Dendritic cell treated with granulocyte-macrophage colony-stimulating factor and Interleukin-4, amounts not matched to agents 40 ng/mL and 50 ng/mL, for 4 days (primary cell): ENCODE measurements around the gene F8.

Source experiments
- H3K27ac Mint-ChIP-seq: one replicate; pipeline ENCODE4 v1.8.0; 2022; ENCODE audit warnings: mild to moderate bottlenecking, mixed read lengths
- H3K27me3 Mint-ChIP-seq: one replicate; pipeline ENCODE4 v1.8.0; 2022; ENCODE audit warnings: mild to moderate bottlenecking, mixed read lengths
- H3K36me3 Mint-ChIP-seq: one replicate; pipeline ENCODE4 v1.8.0; 2022; ENCODE audit warnings: low read depth, mixed read lengths
- H3K4me1 Mint-ChIP-seq: one replicate; pipeline ENCODE4 v1.8.0; 2022; ENCODE audit warnings: low read depth, mixed read lengths
- H3K4me3 Mint-ChIP-seq: one replicate; pipeline ENCODE4 v1.8.0; 2022; ENCODE audit warnings: mild to moderate bottlenecking, moderate library complexity, mixed read lengths
- H3K9me3 Mint-ChIP-seq: one replicate; pipeline ENCODE4 v1.8.0; 2022; ENCODE audit warnings: mixed read lengths
- intact Hi-C: fragments of 100-400 bp; cut with micrococcal nuclease; formaldehyde crosslinking; loops from one replicate; pipeline ENCODE4 v1.15.0; 2022

The F8 gene

GRCh38 chrX:155022585-155022984 is at the start of gene F8:
Gene F8 (minus strand): TSS chrX:155022723. CDS start chrX:155022552, 171 bp downstream.
- Mint-ChIP-seq H3K36me3 (no peaks in the 10 kb centered on the region), H3K9me3 (no peaks in the 10 kb centered on the region), H3K4me3 (no peak within 1 kb of the TSS), H3K4me1 (peaks cover 20% of the 10 kb centered on the region), H3K27me3 (no peaks in the 10 kb centered on the region), H3K27ac (no peak within 1 kb of the TSS)
- intact Hi-C loops: loop anchor here (5.0 kb wide), 1 partner anchor 45 kb away; no protein-coding TSS in a partner anchor

- peak overlapping the region; percentile 86 for H3K4me3 Mint-ChIP-seq
- peaks cover 48% of the 10 kb centered on the region for H3K36me3 Mint-ChIP-seq
- H3K4me1 Mint-ChIP-seq: peaks cover 44% of the 10 kb centered on the region
- intact Hi-C loops: no loop called here
- H3K9me3 Mint-ChIP-seq: no peaks in the 10 kb centered on the region
- peak overlapping the region; percentile 97 for H3K27ac Mint-ChIP-seq
- H3K27me3 Mint-ChIP-seq: no peaks in the 10 kb centered on the region
These were observed 49.3 kb upstream of the F8 start for GRCh38 chrX:155071694-155072280.

GRCh38 chrX:155070975-155071693 is 48.6 kb upstream of the F8 start, which contains the start of the genes BRCC3, CMC4 and MTCP1:
Gene BRCC3 (plus strand): TSS chrX:155071508. CDS start chrX:155071528, 20 bp downstream.
Gene CMC4 (minus strand): TSS chrX:155071136. CDS start chrX:155064023, 7,113 bp downstream.
Gene MTCP1 (minus strand): TSS chrX:155071136. CDS start chrX:155066010, 5,126 bp downstream.
- Mint-ChIP-seq H3K27me3 (no peaks in the 10 kb centered on the region), H3K36me3 (peaks cover 42% of the 10 kb centered on the region), H3K4me3 (peak within 1 kb of the TSS; percentile 86), H3K27ac (peak within 1 kb of the TSS; percentile 97), H3K9me3 (no peaks in the 10 kb centered on the region), H3K4me1 (peaks cover 44% of the 10 kb centered on the region)
- intact Hi-C loops: no loop called here

GRCh38 chrX:155070663-155070974 is 48.1 kb upstream of the F8 start:
- H3K27me3 Mint-ChIP-seq: no peaks in the 10 kb centered on the region
- no peaks in the 10 kb centered on the region for H3K9me3 Mint-ChIP-seq
- H3K4me3 Mint-ChIP-seq: peak overlapping the region; percentile 83
- intact Hi-C loops: no loop called here
- H3K4me1 Mint-ChIP-seq: peaks cover 44% of the 10 kb centered on the region
- peak overlapping the region; percentile 97 for H3K27ac Mint-ChIP-seq
- peaks cover 37% of the 10 kb centered on the region for H3K36me3 Mint-ChIP-seq

- peak overlapping the region; percentile 97 for H3K27ac Mint-ChIP-seq
- peaks cover 31% of the 10 kb centered on the region for H3K36me3 Mint-ChIP-seq
- H3K4me3 Mint-ChIP-seq: peak overlapping the region; percentile 83
- intact Hi-C loops: no loop called here
- no peaks in the 10 kb centered on the region for H3K27me3 Mint-ChIP-seq
- H3K4me1 Mint-ChIP-seq: peaks cover 43% of the 10 kb centered on the region
- H3K9me3 Mint-ChIP-seq: no peaks in the 10 kb centered on the region
These were observed 47.5 kb upstream of the F8 start for GRCh38 chrX:155070038-155070437.

- H3K27ac Mint-ChIP-seq: no peak overlapping the region
These were observed 46.9 kb upstream of the F8 start for GRCh38 chrX:155069414-155069813.

GRCh38 chrX:155068165-155068564 is 45.6 kb upstream of the F8 start:
- Mint-ChIP-seq H3K4me3 (no peak overlapping the region), H3K27ac (no peak overlapping the region), H3K36me3 (peaks cover 15% of the 10 kb centered on the region), H3K9me3 (no peaks in the 10 kb centered on the region), H3K27me3 (no peaks in the 10 kb centered on the region), H3K4me1 (peaks cover 30% of the 10 kb centered on the region)
- intact Hi-C loops: loop anchor here (5.0 kb wide), 1 partner anchor 46 kb away; the partner anchor contains the start of gene F8

More at GRCh38 chrX:155069414-155069813, 46.9 kb upstream of the F8 start:
- Mint-ChIP-seq H3K4me3 (no peak overlapping the region), H3K9me3 (no peaks in the 10 kb centered on the region), H3K36me3 (peaks cover 27% of the 10 kb centered on the region), H3K4me1 (peaks cover 42% of the 10 kb centered on the region), H3K27me3 (no peaks in the 10 kb centered on the region)
- intact Hi-C loops: loop anchor here (5.0 kb wide), 1 partner anchor 47 kb away; the partner anchor contains the start of gene F8

GRCh38 chrX:155065035-155065734 is 42.7 kb upstream of the F8 start:
- peak overlapping the region; percentile 11 for H3K27ac Mint-ChIP-seq

GRCh38 chrX:155061760-155062159 is 39.2 kb upstream of the F8 start:
- Mint-ChIP-seq H3K9me3 (no peaks in the 10 kb centered on the region), H3K27ac (no peak overlapping the region), H3K36me3 (peaks cover 10% of the 10 kb centered on the region), H3K4me3 (no peak overlapping the region), H3K27me3 (no peaks in the 10 kb centered on the region), H3K4me1 (peaks cover 7% of the 10 kb centered on the region)
- intact Hi-C loops: no loop called here

More at GRCh38 chrX:155065035-155065734, 42.7 kb upstream of the F8 start:
- H3K4me1 Mint-ChIP-seq: peaks cover 24% of the 10 kb centered on the region
- no peak overlapping the region for H3K4me3 Mint-ChIP-seq
- intact Hi-C loops: loop anchor here (5.0 kb wide), 1 partner anchor 43 kb away; the partner anchor contains the start of gene F8
- no peaks in the 10 kb centered on the region for H3K9me3 Mint-ChIP-seq
- H3K27me3 Mint-ChIP-seq: no peaks in the 10 kb centered on the region
- H3K36me3 Mint-ChIP-seq: peaks cover 3% of the 10 kb centered on the region

GRCh38 chrX:155056877-155057792 is 34.6 kb upstream of the F8 start:
- intact Hi-C loops: loop anchor here (1.0 kb wide), 1 partner anchor 76 kb away; no protein-coding TSS in a partner anchor
- Mint-ChIP-seq H3K27me3 (no peaks in the 10 kb centered on the region), H3K27ac (no peak overlapping the region), H3K4me1 (no peaks in the 10 kb centered on the region), H3K9me3 (no peaks in the 10 kb centered on the region), H3K36me3 (peaks cover 37% of the 10 kb centered on the region), H3K4me3 (no peak overlapping the region)

GRCh38 chrX:155056471-155056870 is 33.9 kb upstream of the F8 start:
- no peaks in the 10 kb centered on the region for H3K4me1 Mint-ChIP-seq
- H3K36me3 Mint-ChIP-seq: peaks cover 43% of the 10 kb centered on the region
- H3K9me3 Mint-ChIP-seq: no peaks in the 10 kb centered on the region
- no peak overlapping the region for H3K27ac Mint-ChIP-seq
- no peaks in the 10 kb centered on the region for H3K27me3 Mint-ChIP-seq
- H3K4me3 Mint-ChIP-seq: no peak overlapping the region
- intact Hi-C loops: no loop called here

- H3K27me3 Mint-ChIP-seq: no peaks in the 10 kb centered on the region
- peaks cover 46% of the 10 kb centered on the region for H3K36me3 Mint-ChIP-seq
- no peak overlapping the region for H3K27ac Mint-ChIP-seq
- H3K4me3 Mint-ChIP-seq: no peak overlapping the region
- intact Hi-C loops: no loop called here
- H3K4me1 Mint-ChIP-seq: no peaks in the 10 kb centered on the region
- no peaks in the 10 kb centered on the region for H3K9me3 Mint-ChIP-seq
These were observed 33.0 kb upstream of the F8 start for GRCh38 chrX:155055494-155055893.

GRCh38 chrX:155054255-155054654 is 31.7 kb upstream of the F8 start:
- H3K9me3 Mint-ChIP-seq: no peaks in the 10 kb centered on the region
- intact Hi-C loops: no loop called here
- no peak overlapping the region for H3K4me3 Mint-ChIP-seq
- H3K4me1 Mint-ChIP-seq: peaks cover 6% of the 10 kb centered on the region
- no peaks in the 10 kb centered on the region for H3K27me3 Mint-ChIP-seq
- no peak overlapping the region for H3K27ac Mint-ChIP-seq
- peaks cover 35% of the 10 kb centered on the region for H3K36me3 Mint-ChIP-seq
